HG03066 (cell line): ENCODE results near the gene RASGRF1.
"Not testable (repeated sequence)": the region's sequence is repeated elsewhere in the genome, so short reads cannot be mapped to it uniquely, and the experiment has no call there.

Experiments used
- ATAC-seq: cut with Tn5 transposase; IDR thresholded peaks from one replicate; pipeline ENCODE4 v1.9.1; 2021; ENCODE audit warnings: low read depth; ENCODE audit not compliant: unreplicated experiment

RASGRF1 gene

DNA sequence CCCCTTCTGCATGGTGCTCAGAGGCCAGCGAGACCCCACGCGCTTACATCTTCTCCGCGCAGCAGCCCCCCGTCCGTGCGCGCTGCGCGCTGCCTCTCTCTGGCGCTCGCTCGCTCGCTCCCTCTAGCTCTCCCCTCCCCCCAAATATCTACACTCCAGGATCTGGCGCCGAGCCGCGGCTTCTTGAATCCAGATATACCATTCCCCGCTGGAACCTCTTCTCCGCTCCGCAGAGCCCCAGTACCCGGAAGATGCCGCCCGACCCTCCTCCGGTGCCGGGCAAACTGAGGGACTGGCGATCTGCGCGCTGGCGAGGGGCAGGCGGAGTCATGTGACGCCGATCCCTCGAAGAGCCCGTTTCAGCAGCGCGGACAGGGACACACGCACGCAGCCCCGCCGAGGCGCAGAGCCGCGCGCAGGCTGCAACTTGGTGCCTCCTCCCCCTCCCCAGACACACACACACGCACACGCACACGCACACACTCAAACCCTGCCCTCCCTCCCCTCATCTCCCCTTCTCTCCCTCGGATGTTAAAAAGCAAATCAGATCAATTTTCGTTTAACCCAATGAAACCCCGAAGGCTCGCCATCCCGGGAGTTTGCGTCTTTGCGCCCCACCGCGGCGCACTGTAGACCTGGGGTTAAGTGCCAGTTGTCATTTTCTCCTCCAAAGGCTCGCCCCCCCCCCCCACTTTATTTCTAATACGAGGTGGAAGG lies at the start of gene RASGRF1:
RASGRF1 (minus strand) TSS at position 294 of the 717 bp plus-strand sequence; CDS start at position 12, 282 bp downstream.
- no peak for ATAC-seq

DNA sequence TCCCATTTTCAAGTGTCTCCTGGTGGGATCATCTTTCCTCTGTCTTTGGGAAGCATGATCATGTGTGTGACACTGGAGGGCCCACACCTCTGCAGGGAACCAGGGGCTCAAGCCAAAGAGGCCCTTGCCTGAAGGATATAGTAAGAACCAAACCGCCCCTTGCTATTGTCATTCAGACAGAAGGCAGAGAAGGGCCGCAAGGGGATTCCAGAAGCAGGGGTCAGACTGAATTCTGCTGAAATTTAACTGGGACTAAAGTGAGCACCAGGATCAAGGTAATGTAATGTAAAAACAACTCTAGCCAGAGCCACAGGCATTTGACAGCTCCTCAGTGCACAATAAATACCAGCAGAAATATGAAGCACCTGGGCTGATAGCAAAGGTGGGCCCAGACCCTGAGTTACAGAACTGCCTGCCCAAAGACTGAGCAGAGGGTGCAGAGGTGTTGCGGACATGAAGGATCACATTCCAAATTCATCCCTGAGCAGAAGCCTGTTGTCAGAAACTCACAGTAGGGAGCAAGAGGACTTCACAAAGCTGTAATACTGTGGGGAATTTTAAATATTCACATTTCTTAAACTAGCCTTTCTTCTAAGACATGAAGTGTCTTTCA lies 46.0 kb upstream of the RASGRF1 start:
- ATAC-seq = no peak

GRCh38 chr15:79133309-79133708 lies 42.7 kb upstream of the RASGRF1 start:
- no peak for ATAC-seq

DNA sequence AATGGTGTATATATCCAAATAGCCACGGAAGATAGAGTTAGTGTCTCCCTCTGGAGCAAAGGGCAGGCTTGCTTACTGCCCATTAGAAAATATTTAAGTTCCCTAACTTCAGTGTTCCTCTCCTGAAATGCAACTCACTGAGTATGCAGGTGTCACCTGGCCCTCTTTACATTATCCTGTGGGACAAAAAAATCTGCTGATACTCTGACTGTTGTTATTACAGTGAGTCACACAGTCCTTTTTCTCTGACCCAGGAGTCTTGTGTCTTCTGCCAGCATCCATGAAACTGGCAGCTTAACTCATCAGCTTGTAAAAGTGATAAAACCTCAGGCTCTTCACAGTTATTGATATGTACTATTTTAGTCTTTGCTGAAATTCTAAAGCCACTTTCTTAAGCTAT lies 42.2 kb upstream of the RASGRF1 start:
- ATAC-seq = no peak

DNA sequence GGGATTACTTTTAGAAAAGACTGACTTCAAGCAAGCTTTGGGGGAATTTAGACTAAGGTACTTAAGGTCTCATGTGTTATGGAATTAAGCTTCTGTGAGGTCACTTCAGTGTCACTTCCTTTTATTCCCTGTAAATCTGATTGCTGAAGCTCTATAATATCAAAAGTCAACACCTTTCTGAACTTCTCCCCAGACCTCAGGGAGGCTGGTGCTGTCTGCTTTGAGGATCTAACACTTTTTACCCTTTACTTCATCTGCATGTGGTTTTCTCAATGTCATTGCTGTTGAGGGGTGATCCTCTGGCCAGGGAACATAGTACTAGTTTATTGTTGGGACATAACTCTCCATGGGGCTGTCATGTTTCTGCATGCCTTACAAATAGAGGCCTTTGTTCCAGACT lies 41.8 kb upstream of the RASGRF1 start:
- ATAC-seq = no peak

- no peak for ATAC-seq
Observed at GRCh38 chr15:79130535-79131130, 40.1 kb upstream of the RASGRF1 start.

- no peak for ATAC-seq
Observed at GRCh38 chr15:79129235-79129634, 38.7 kb upstream of the RASGRF1 start.

- ATAC-seq = no peak
Observed at GRCh38 chr15:79128556-79128955, 38.0 kb upstream of the RASGRF1 start.

DNA sequence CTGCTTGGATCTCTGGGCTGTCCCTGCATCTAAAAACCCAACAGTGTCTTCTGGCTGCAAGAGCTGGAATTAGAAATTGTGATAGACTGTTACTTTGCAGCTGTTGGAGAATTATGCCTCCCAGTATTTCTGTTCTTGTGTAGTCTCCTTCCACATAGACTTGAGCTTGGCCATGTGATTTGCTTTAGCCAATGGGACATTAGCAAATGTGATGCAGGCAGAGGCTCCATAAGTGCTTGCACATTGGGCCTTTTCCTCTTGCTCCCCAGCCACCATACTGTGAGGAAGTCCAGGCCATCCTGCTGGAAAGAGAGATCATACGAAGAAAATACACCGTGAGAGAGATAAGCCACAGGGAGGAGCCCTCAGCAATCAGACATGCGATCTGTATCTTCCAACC lies 33.8 kb upstream of the RASGRF1 start:
- no peak for ATAC-seq

- ATAC-seq = no peak
Observed at GRCh38 chr15:79122991-79123390, 32.4 kb upstream of the RASGRF1 start.

- ATAC-seq = no peak
Observed at GRCh38 chr15:79122391-79122790, 31.8 kb upstream of the RASGRF1 start.

- no peak for ATAC-seq
Observed at GRCh38 chr15:79121571-79121970, 31.0 kb upstream of the RASGRF1 start.

- ATAC-seq = no peak
Observed at GRCh38 chr15:79117442-79118204, 27.0 kb upstream of the RASGRF1 start.

DNA sequence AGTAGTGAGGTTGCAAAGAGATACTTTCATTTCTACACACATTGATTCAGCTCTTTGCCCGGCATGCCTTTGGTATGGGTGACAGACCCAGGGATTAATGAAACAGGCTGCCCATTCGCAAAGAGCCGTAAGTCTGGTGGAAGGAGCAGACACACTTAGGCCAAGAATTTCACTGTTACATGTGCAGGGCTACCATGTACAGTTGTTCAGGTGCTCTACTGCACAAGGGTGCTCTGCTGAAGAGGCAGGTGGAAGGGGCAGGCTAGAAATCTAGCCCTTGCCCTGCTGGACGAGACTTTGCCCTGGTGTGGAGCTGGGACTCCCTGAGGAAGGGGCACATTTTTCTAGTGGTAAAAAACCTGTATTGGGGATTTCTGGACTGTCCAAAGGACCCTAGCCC lies 26.2 kb upstream of the RASGRF1 start:
- ATAC-seq = no peak

DNA sequence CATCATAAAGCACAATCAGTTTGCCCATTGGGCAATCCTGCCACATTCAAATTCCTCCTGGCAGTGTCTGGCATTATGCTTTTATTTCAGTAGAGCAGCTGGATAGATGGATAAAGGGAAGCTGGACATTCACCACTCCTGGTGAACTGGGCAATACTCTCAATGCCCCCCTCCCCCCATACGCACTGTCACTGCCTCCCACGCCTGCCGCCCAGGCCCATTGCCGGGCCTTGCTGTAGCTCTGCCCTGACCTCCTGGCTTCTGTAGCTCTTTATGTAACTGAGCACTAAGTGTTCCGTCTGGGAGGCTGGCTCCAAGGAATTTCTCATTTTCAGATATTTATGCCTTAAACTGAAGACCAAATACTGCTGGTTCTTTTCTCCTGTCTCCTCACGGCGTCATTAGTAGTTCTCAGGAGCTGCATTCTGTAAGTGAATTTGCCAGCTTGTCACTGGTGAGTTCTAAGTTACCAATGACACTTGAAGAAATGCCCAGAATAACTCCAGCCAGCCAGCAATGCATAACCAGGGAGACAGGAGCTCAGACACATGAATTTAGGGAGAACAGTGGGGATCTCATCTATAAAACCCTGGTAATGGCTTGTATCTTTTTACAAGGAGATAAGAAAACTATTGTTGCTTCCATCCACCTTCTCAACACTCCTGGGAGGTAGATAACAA lies 25.5 kb upstream of the RASGRF1 start:
- no peak for ATAC-seq

DNA sequence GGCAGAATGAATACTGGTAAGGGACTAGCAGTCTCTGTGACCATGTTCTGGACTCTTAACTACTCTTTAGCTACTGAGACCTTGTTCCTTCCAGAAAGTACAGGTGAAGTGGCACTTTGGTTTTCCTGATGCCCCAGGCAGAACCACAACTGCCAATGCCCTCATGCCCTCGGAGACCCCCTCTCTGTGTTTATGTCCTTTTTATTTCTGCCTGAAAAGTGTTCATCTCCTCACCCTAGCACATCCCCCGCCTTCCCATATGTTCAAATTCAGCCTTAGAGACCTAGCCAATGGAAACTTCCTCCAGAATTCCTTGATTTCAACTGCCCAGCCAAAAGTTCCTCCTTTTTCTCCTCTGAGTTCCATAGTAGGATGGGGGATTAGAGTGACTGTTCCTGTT lies 23.3 kb upstream of the RASGRF1 start:
- ATAC-seq = no peak

GRCh38 chr15:79111404-79111803 lies 20.8 kb upstream of the RASGRF1 start:
- ATAC-seq = not testable (repeated sequence)

- no peak for ATAC-seq
Observed at GRCh38 chr15:79105141-79105540, 14.6 kb upstream of the RASGRF1 start.

DNA sequence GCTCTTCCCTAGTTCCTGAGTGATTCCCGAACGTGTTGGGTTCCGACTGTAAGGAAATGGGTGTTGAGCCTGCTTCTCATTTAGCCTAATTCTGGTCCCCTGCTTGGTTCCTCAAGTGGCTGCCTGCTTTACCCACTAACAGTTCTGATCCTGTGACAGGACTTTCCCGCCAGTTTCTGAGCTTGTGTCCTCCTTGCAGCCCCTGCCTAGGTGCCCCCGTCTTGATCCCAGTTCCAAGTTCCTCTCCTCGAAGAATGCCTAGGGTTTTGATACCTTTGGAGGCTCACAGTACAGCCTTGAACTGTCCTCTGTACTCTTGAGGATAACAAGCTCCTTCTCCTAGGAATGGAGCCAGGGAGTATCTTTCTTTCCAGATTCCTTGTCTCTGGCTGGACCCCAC lies 12.0 kb upstream of the RASGRF1 start:
- no peak for ATAC-seq

- ATAC-seq = no peak
Observed at GRCh38 chr15:79101866-79102581, 11.4 kb upstream of the RASGRF1 start.
